Measurements from ENCODE around the gene AIFM2.
"Not testable (repeated sequence)": the region's sequence is repeated elsewhere in the genome, so short reads cannot be mapped to it uniquely, and the experiment has no call there.

Gene AIFM2

DNA sequence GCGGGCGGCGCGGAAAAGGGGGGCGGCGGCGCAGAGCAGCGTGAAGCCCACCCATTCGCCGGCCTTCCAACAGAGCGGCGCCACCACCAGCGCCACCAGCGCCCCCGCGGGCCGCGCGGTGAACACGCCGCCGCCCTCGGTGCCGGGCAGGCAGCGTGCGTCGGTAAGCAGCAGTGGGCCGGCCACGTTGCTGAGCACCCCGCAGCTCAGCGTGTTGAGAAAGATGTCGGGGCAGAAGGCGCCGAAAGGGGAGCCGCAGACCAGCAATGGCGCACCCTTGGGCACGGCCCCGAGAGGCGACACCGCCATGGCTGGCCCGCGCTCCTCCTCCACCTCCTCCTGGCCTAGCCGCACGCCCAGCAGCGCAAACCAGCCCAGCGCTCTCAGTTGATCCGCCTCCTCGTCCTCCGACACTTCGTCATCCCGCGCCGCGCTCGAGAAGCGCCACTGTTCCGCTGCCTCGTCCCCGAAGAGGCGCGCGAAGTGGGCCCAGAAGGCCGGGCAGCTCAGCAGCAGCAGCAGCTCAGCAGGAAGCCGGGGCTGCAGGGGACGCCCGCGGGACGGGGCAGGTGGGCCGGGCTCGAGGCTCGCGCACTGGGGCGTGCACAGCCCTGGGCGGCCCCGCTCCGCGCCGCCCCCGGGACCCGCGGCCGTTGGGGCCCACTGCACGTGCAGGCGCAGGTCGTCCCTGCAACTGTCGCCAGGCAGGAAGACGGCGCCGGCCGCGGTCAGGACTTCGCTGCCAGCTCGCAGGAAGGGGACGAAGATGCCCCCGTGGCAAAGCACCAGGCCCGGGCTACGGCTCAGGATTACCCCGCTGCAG, 13.3 kb upstream of the AIFM2 start:
- DNase-seq = peak; percentile 68

DNA sequence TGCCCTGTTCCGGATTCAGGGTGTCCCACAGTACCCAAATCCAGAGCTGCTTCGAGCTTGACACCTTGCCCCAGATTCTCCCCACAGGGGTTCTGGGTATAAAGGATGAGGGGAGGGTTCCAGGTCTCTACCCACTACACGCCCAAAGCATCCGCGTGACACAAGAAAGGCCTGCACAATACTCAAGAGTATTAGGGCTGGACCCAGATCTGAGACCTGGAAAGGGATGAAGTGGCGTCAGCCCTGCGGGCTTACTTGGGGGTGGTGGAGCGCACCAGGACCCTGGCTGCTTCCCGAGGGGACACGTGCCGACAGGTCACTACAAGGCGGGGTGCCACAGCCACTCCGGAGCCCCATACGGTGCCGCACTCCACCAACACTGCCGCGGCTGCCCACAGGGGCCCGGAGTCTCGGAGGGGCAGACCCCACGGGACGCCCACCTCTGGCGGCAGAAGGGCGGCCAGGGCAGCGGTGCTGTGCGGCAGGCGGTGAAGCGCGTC, 12.6 kb upstream of the AIFM2 start:
- no peak for DNase-seq

DNA sequence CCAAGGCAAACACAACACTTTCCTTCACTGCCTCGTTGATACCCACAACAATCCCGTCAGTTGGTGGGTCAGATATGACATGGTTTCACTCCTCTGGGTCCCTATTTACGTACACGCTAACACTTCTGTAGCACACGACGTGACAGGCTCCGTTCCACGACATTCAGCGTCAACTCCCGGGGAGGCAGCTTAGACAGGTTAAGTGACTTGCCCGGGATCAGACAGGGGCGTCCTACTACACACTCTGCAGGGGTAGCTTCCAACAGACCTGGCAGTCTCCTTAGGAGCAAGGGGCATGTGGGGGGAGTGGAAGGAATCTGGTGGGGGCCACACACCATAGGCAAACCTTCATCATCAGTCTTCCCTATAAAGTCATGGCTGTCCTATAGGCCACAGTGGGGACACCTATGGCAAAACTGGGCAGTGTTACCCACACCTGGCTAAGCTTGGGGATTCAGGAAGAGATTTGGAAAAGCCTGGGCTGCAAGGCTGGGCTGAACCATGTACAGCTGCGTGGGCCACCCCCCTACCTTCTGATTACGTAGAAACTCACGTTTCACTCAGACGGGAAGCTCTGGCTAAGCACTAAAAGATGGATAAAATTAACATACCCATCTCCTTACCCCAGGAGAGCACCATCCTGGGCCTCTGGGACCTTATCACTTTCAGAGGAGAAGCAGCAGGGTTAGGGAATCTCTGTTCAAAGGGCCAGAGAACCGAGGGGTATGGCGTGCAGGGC, 11.9 kb upstream of the AIFM2 start:
- no peak for DNase-seq

DNA sequence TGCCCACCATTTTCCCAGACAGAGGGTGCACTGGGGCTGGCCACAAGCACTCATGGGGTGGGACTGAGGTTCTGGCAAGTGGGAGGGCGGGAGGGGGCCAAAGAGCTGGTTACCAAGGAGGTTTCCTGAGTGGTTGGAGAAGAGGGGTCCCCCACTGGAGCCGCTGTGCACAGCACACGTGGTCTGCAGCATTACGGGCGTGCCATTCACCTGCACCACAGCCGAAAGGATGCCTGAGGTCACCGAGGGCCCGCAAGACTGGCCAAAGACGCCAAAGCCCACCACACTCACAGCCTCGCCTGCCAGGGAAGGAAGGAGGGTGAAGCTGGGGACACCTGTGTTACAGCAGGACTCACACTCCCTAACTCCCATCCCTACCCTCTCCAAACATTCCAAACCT, 9.9 kb upstream of the AIFM2 start:
- DNase-seq = no peak

DNA sequence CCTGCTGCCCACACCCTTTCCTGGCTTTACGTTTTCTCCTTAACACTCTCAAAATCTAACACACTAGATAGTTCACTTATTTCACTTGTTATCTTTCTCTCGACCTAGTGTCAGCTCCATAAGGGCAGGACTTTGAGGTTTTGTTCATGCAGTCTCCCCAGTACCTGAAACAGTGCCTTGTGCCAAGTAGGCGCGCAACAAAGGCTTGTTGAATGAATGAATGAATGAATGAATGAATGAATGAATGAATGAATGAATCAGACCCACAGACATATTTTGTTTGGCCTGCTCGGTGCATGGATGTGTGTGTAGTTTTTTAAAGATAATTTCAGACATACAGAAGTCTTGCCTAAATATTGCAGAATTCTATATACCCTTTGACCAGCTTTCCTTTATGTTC, 7.7 kb upstream of the AIFM2 start:
- no peak for DNase-seq

DNA sequence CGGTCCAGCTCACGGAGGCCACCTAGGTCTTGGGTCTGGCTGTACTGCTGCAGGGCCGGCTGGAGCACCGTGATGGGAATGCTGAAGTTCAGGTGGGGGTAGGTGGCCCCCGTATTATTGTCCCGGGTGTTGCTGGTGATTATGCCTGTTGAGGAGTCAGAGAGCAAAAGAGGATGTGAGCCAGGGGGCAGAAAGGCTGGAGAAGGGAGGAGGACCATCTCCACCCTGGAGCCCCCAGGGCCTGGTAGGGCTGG, 7.3 kb upstream of the AIFM2 start:
- no peak for DNase-seq

DNA sequence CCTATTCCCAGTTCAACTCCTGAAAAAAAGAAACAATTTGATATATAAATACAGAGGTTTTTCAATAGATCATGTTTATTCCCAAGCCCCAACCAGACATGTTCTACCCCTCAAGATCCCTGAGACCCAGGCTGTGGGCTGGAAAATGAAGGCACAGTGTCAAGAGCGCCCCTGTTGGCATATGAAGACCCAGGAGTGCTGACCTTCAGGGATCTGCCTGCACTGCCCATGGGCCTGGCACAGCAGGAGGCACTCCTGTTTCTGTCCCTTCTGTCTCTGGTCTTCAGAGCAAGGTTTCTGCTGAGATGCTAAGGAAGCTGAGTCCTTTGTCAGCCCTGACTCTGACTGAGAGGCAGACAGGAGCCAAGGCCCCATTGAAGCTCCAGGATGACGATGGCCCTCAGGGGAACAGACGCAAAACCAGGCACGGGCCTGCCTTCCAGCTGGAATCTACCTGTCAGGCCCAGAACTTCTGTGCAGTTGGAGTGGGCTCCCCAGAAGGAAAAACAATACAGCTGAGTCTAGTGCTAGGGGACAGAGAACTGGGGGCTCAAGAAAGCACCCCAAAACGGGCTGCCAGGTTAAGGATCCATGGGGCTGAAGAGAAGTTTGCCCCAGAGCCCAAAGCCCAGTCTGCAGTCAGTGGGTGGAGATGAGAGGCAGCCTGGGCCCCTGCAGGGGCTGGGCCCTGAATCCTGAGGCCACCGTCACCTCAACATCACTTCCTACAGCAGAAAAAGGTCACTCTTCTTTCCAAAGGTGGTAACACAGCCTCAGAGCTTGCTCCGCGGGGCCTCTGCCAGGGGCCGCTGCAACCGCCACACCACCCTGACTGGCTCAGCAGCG, 6.7 kb upstream of the AIFM2 start:
- DNase-seq = no peak

DNA sequence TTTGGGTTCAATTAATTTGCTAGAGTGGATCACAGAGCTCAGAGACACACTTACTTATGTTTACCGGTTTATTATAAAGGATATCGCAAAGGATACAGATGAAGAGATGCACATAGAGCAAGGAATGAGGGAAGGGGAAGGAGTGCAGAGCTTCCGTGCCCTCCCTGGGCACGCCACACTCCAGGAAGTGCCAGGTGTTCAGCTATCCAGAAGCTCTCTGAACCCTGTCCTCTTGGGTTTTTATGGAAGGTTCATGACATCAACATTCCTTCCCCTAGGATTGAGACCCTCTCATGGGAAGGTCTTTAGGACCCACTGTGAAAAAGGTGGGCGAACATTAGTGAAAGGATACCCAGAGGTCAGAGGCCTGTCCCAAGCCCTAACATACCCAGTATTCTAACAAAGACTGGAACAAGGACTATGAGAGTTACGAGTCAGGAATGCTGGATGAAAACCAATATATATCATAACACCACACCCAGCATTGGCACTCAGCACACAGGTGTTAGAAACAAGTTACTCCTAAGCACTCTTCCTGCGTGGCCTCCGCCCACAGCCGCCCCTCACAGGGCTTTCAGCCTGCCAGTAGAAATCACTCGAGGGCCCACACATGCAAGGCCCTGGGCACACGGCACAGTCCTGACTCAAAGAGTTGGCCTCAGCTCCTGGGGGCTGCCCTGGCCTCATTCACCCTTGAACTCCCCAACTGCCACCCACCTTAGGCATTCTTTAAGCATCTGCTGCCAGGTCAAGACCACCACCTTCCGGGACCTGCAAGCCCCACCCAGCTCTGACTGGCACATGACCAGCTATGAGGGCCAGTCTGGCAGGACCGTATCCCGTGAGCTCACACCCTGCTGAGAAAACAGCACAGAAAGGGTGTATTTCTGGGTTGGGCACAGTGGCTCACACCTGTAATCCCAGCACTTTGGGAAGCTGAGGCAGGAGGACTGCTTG, 5.6 kb upstream of the AIFM2 start:
- no peak for DNase-seq

DNA sequence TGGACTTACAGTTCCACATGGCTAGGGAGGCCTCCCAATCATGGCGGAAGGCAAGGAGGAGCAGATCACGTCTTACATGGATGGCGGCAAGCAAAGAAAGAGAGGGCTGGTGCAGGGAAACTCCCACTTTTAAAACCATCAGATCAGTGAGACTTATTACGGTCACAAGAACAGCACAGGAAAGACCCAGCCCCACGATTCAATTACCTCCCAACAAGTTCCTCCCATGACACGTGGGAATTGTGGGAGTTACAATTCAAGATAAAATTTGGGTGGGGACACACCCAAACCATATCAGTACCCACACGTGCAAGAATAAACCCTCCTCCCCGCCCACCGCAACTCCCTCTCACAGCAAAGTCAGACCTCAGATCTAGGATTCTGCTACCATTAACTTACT, 4.5 kb upstream of the AIFM2 start:
- no peak for DNase-seq

DNA sequence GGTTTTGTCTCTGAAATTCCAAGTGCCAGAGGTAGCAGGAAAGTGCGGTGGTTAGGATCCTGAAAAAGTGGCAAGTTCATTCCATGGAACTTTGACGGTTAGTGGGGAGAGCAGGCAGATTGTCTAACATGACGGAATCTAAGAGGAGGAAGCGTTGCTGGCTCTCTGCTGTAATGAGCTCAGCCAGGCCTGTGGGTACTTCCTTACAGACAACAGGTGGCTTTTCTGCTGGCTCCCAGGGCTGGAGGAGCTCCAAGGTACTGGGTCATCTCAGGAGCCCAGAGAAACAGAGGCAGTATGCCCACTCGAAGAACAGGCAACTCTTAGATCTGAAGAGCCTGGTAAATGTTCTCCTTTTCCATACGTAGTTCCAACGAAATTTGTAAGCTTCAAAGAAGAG, 3.1 kb upstream of the AIFM2 start:
- DNase-seq = no peak

DNA sequence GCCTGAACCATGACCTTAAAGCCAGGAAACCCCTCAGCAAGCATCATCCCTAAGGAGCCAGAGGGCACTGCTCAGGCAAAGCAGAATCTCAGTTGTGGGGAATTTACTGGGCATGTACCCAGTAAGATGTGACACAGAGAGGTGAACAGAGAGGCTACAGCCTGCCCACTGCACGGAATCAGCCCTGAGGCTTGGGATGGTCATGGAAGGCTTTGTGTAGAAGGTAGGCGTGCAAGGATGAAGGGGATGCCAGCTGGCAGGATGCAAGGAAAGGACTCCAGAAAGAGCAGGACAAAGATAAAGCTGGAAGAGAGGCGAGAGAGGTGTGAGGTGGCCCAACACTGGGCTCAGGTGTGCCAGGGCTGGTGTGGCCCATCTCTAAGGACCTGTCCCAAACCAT, 2.4 kb upstream of the AIFM2 start:
- no peak for DNase-seq

DNA sequence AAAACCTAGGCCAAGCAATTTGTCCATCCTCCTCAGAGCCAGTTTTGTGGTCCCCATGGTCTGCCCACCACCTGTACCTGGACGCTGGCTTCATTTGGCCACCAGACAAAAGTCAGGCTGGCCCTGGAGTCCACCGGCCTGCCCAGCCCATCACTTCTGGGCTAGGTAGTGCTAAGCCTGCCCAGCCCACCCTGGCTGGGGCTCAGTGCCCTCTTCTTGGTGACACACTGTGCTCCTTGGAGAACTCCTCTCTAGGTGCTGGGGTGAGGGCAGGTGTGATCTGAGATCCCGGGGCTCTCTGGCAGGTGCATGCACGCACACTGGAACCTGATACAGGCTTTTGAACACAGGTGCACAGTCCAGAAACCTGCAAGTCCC, 1.1 kb downstream of the AIFM2 start:
- no peak for DNase-seq

DNA sequence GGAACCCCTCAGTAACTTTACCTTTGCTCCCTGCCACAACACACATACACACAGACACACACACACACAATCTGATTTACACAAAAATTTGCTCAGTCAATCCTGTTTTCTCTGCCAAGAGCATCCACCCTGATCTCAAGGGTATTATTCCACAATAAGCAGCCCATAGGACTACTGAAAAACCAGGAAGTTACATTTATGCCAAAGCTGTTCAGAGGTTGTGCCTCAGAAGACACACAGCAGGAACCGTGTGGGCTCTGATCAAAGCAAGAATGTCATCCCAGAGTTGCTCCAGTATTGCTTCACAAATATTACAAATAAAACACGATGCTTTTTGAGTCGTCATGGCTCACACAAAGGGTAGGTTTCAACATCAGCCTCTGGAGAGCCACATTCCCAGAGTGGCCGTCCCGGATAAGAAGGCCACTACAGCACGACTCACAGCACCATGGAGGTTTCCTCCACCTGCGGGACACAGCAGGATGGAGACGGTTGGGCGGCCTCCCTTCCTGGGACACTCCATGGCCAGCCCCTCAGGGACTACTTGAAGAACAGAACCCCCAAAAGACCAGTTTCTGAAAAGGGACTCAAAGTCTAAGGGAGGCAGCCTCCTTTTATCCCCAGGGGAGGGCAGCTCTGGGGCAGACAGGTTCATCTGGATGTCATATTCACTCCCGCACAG, 1.6 kb downstream of the AIFM2 start:
- no peak for DNase-seq

DNA sequence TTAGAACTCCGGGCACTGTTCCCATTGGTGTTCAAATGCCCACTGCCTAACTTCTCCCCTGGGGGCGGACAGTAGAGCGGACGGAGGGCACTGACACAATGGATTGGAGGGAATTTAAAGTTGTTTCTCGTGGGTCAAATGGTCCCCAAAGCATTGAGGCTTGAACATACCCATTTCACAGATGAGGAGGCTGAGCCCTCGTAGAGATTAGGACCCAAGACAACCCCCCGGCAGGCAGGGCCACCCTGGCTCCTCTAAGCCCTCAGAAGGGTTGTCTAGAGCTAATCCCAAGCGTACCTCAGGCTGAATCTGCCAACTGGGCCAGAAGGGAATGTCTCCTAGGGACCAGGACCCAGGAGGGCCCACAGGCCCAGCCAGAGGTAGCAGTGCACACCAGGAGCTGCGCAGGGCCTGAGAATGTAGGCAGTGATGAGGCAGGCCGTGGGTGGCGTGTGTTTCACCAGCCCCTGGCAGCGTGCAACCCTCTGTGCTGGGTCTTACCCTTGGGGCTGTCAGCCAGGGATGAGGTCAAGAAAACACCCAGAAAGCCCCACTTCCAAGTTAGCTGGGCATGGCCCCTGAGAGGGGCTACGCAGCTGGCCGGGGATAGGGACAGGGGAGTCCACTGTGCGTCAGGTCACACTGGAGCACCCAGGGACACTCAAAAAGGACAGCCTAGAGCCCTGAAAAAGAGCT, 5.8 kb downstream of the AIFM2 start:
- DNase-seq = no peak

DNA sequence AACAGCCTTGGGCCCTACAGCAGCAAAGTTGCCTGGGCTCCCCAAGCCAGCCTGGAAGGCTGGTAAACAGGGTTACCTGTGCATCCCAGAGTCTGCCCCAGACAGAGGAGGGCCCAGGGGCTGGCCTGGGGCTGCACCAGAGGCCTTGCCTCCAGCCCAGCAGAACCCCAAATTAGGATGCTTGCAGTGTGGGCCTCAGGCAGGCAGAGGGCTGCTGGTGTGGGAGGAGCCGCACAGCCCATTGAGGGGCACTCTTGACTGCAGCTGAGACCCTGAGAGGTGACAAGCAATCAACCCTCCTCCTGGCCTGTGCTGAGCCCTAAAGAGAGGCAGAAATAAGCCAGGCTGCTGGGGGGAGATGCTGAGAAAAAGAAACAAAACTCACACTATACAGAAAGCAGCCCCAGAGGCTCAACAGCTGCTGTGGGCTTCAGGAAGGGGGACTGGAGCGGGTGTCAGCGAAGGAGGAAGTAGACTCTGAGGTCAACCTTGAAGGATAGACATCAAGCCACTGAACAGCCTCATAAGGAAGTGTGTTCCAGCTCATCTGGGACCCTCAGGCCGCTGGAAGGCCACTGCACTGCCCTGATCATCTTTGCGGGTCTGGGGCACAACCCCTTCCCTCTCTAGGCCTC, 6.6 kb downstream of the AIFM2 start:
- no peak for DNase-seq

DNA sequence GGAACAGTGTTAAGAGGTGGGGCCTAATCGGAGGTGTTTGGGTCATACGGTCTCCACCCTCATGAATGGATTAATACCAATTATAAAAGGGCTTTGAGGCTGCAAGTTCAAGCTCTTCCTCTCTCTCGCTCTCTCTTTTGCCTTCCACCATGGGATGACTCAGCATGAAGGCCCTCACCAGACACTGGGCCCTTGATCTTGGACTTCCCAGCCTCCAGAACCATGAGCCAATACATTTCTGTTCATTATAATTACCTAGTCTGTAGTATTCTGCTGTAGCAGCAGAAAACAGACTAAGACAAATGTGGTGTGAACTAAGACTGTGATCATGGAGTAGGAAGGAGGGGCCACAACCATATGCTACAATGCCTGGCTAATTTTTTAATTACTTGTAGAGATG, 7.7 kb downstream of the AIFM2 start:
- DNase-seq = no peak

DNA sequence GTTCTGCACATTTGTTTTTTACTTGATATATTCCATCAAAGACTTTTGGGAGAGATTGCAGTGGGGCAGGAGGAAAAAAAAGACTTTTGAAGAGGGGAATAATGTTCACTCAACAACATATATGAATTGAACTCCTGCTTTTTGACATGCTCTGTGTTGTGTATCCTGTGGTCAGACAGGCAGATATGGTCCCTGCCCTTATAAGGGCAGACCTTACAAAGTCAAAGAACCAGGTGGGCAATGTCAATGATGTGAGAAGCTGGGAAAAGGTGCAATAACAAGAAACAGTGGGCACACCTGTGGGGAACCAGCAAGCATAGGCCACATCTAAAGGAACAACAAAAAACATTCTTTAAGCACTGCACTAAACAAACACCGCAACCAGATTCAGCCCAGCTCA, 8.2 kb downstream of the AIFM2 start:
- DNase-seq = no peak

DNA sequence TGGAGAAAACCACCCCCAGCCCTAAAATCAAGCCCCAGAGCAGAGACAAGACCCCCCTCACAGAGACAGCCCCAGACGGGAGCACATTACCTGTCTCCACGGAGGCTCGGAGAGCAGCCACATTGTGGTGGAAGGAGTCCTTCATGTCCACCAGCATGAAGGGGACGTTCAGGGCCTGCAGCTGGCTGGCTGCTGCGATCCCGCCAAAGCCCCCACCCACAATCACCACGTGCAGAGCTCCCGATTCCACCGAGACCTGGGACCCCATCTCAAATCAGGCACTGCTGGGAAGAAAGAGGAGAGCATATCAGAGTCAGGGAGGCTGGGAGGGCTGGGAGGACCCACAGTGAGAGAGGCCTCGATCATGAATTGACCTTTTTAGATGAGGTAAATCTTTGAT, 8.8 kb downstream of the AIFM2 start:
- DNase-seq = no peak

DNA sequence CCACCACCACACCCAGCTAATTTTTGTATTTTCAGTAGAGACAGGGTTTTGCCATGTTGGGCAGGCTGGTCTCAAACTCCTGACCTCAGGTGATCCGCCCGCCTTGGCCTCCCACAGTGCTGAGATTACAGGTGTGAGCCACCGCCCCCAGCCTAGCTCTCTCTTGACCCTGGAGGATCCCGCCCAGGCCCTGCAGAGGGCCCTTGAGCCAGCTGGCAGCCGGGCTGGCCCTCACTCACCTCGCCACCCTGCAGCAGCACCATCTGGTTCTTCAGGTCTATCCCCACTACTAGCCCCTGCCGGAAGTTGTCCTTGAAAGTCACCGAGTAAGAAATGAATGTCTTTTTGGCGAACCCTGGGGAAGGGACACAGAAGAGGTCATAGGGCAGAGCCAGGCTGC, 9.5 kb downstream of the AIFM2 start:
- not testable (repeated sequence) for DNase-seq

DNA sequence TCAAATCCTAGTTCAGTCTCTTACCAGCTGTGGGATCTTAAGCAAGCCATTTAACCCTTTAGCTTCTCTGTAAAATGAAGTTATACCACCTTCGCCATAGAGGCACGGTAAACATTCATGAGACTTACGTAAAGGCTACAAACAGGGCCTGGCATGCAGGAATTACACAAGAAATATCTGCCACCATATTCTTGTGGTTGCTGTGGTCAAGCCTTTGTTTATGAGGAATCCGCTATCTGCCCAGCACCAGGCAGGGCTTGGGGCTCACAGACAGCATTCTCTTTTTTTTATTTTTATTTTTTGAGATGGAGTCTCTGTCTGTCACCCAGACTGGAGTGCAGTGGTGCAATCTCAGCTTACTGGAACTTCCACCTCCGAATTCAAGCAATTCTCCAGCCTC, 9.9 kb downstream of the AIFM2 start:
- DNase-seq = no peak
